ENCODE data around the gene NBAS. TPM values are rescaled to one million over a fixed set of nuclear protein-coding genes. Genes with fewer than 3 reads are reported as not detected.

NBAS gene
- total and polyA plus RNA-seq, 2 donors (not counting 3 experiments of a cell fraction or from before 2014, with no cell fraction given), result 29.4 to 43.0 TPM

- BruUV-seq (replicated peaks), result no TSS peak
These were observed 412.1 kb downstream of the NBAS start for GRCh38 chr2:15149063-15149462.

GRCh38 chr2:15147591-15147990 lies 413.5 kb downstream of the NBAS start:
- H3K27ac ChIP-seq (ENCODE audit: insufficient read depth, low read depth, low read length), result no peak overlapping the region
- H3K4me2 ChIP-seq (ENCODE audit: insufficient read depth, low read length), result no peak overlapping the region
- ChIA-PET CTCF (no interaction called here), POLR2A (no interaction called here)
- no peaks in the 10 kb centered on the region for H3K36me3 ChIP-seq (ENCODE audit: control insufficient read depth in 2 of 2, extremely low read depth in 1 of 2, insufficient read depth in 2 of 2, low read length in 2 of 2)
- H2AFZ ChIP-seq (ENCODE audit: low read depth, low read length), result no peak overlapping the region
- no peaks in the 10 kb centered on the region for H4K20me1 ChIP-seq (replicated peaks; ENCODE audit: control insufficient read depth, extremely low read depth, insufficient read depth, low read length)
- dilution Hi-C loops (cut with MboI; ENCODE audit: extremely low pct_ligation_motif_present, low sequenced_read_pairs), result no loop called here
- intact Hi-C loops (cut with micrococcal nuclease), result no loop called here
- no peaks in the 10 kb centered on the region for H3K4me1 ChIP-seq (ENCODE audit: control insufficient read depth, extremely low read depth, insufficient read depth, low read length)
- DNase-seq (ENCODE audit: low read depth, low spot score) (no peak), FAIRE-seq (no peak)
- no peak overlapping the region for H3K4me3 ChIP-seq (replicated peaks in 1 of 3; ENCODE audit: insufficient read depth in 1 of 3, low read depth in 1 of 3, low read length in 3 of 3)
- H3K9me3 ChIP-seq (replicated peaks; ENCODE audit: control insufficient read depth, insufficient read depth, low read length), result no peaks in the 10 kb centered on the region
- no TSS peak for BruUV-seq (replicated peaks)
- H3K27me3 ChIP-seq (ENCODE audit: control insufficient read depth in 2 of 2, insufficient read depth in 2 of 2, low read length in 2 of 2), result no peaks in the 10 kb centered on the region
- H3K9ac ChIP-seq (replicated peaks; ENCODE audit: extremely low read depth, insufficient read depth, low read length), result no peak overlapping the region
- no peaks in the 10 kb centered on the region for H3K79me2 ChIP-seq (ENCODE audit: control insufficient read depth, insufficient read depth, low read length)
- TF ChIP-seq, protein P1, sequence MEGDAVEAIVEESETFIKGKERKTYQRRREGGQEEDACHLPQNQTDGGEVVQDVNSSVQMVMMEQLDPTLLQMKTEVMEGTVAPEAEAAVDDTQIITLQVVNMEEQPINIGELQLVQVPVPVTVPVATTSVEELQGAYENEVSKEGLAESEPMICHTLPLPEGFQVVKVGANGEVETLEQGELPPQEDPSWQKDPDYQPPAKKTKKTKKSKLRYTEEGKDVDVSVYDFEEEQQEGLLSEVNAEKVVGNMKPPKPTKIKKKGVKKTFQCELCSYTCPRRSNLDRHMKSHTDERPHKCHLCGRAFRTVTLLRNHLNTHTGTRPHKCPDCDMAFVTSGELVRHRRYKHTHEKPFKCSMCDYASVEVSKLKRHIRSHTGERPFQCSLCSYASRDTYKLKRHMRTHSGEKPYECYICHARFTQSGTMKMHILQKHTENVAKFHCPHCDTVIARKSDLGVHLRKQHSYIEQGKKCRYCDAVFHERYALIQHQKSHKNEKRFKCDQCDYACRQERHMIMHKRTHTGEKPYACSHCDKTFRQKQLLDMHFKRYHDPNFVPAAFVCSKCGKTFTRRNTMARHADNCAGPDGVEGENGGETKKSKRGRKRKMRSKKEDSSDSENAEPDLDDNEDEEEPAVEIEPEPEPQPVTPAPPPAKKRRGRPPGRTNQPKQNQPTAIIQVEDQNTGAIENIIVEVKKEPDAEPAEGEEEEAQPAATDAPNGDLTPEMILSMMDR (IDR thresholded peaks at IDR 0.05; ENCODE audit: extremely low read depth in 1 of 2, insufficient read depth in 1 of 2, low read depth in 1 of 2, low read length in 2 of 2), result no peak
- TF ChIP-seq MYC (IDR thresholded peaks at IDR 0.05; ENCODE audit: low read depth, low read length) (no peak), MAX (IDR thresholded peaks at IDR 0.05; ENCODE audit: insufficient read depth, insufficient read length) (no peak), FOS (IDR thresholded peaks at IDR 0.05; ENCODE audit: borderline replicate concordance, insufficient read depth, low read length) (no peak), EZH2 (IDR thresholded peaks at IDR 0.05; ENCODE audit: borderline replicate concordance, low read depth, low read length, severe bottlenecking) (no peak), POLR2AphosphoS5 (IDR thresholded peaks at IDR 0.05; ENCODE audit: insufficient read depth, low read depth, low read length) (no peak), POLR2A (IDR thresholded peaks at IDR 0.05; ENCODE audit: low read depth, low read length) (no peak), GATA2 (IDR thresholded peaks at IDR 0.05; ENCODE audit: insufficient read depth, insufficient read length, low read depth, low read length) (no peak), JUN (IDR thresholded peaks at IDR 0.05; ENCODE audit: borderline replicate concordance, insufficient read depth, insufficient read length, low read depth) (no peak)
- H3K9me1 ChIP-seq (replicated peaks; ENCODE audit: control insufficient read depth, extremely low read depth, insufficient read depth, low read length), result no peaks in the 10 kb centered on the region

More at GRCh38 chr2:15149063-15149462, 412.1 kb downstream of the NBAS start:
- Histone ChIP-seq H3K9ac (replicated peaks; ENCODE audit: extremely low read depth, insufficient read depth, low read length) (no peak overlapping the region), H3K79me2 (ENCODE audit: control insufficient read depth, insufficient read depth, low read length) (no peaks in the 10 kb centered on the region), H2AFZ (ENCODE audit: low read depth, low read length) (no peak overlapping the region), H3K9me3 (replicated peaks; ENCODE audit: control insufficient read depth, insufficient read depth, low read length) (no peaks in the 10 kb centered on the region), H3K4me3 (replicated peaks in 1 of 3; ENCODE audit: insufficient read depth in 1 of 3, low read depth in 1 of 3, low read length in 3 of 3) (no peak overlapping the region), H3K27ac (ENCODE audit: insufficient read depth, low read depth, low read length) (no peak overlapping the region), H4K20me1 (replicated peaks; ENCODE audit: control insufficient read depth, extremely low read depth, insufficient read depth, low read length) (no peaks in the 10 kb centered on the region), H3K4me1 (ENCODE audit: control insufficient read depth, extremely low read depth, insufficient read depth, low read length) (no peaks in the 10 kb centered on the region), H3K4me2 (ENCODE audit: insufficient read depth, low read length) (no peak overlapping the region), H3K9me1 (replicated peaks; ENCODE audit: control insufficient read depth, extremely low read depth, insufficient read depth, low read length) (no peaks in the 10 kb centered on the region), H3K27me3 (ENCODE audit: control insufficient read depth in 2 of 2, insufficient read depth in 2 of 2, low read length in 2 of 2) (no peaks in the 10 kb centered on the region), H3K36me3 (ENCODE audit: control insufficient read depth in 2 of 2, extremely low read depth in 1 of 2, insufficient read depth in 2 of 2, low read length in 2 of 2) (no peaks in the 10 kb centered on the region)
- FAIRE-seq (peak; percentile 15), DNase-seq (ENCODE audit: low read depth, low spot score) (no peak)
- dilution Hi-C loops (cut with MboI; ENCODE audit: extremely low pct_ligation_motif_present, low sequenced_read_pairs) (no loop called here), intact Hi-C loops (cut with micrococcal nuclease) (no loop called here)
- CTCF ChIA-PET, result no interaction called here
- POLR2A ChIA-PET, result no interaction called here
- TF ChIP-seq, protein P1 (IDR thresholded peaks at IDR 0.05; ENCODE audit: extremely low read depth in 1 of 2, insufficient read depth in 1 of 2, low read depth in 1 of 2, low read length in 2 of 2), result no peak
- no peak for TF ChIP-seq EZH2 (IDR thresholded peaks at IDR 0.05; ENCODE audit: borderline replicate concordance, low read depth, low read length, severe bottlenecking)
- TF ChIP-seq GATA2 (IDR thresholded peaks at IDR 0.05; ENCODE audit: insufficient read depth, insufficient read length, low read depth, low read length), result no peak
- TF ChIP-seq POLR2A (IDR thresholded peaks at IDR 0.05; ENCODE audit: low read depth, low read length), result no peak
- TF ChIP-seq MYC (IDR thresholded peaks at IDR 0.05; ENCODE audit: low read depth, low read length), result no peak
- no peak for TF ChIP-seq FOS (IDR thresholded peaks at IDR 0.05; ENCODE audit: borderline replicate concordance, insufficient read depth, low read length)
- TF ChIP-seq POLR2AphosphoS5 (IDR thresholded peaks at IDR 0.05; ENCODE audit: insufficient read depth, low read depth, low read length), result no peak

Data from endothelial cell of umbilical vein (primary cell).